Measurements from ENCODE around the gene ALG14. TPM values are rescaled to one million over a fixed set of nuclear protein-coding genes. Genes with fewer than 3 reads are reported as not detected.
A peak's percentile ranks its signal among the peaks of the same experiment; 100 is the strongest.

Gene ALG14
- total RNA-seq, 1 donor from 2014 or later = 4.6 TPM

DNA sequence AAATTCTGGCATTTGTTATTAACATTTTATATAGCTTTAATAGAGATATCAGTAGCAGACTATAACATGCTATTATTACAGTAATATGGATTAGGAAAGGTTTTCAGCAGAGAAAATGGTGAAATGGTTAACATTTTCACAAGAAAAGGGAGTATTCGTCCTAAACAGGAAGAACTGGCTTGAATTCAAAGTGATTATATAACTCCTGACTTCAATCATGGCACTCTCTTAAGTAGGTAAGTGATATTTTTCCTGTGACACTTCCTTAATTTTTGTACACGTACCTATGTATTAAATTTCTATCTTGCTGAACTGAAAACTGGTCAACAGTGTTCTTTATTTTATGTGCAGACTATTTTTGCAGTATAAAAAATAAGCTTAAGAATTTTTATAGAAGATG lies 77.9 kb downstream of the ALG14 start:
- ATAC-seq (peak in 1 of 2 donors; percentile 60), DNase-seq (no peak)
- H3K27ac ChIP-seq = no peak overlapping the region

DNA sequence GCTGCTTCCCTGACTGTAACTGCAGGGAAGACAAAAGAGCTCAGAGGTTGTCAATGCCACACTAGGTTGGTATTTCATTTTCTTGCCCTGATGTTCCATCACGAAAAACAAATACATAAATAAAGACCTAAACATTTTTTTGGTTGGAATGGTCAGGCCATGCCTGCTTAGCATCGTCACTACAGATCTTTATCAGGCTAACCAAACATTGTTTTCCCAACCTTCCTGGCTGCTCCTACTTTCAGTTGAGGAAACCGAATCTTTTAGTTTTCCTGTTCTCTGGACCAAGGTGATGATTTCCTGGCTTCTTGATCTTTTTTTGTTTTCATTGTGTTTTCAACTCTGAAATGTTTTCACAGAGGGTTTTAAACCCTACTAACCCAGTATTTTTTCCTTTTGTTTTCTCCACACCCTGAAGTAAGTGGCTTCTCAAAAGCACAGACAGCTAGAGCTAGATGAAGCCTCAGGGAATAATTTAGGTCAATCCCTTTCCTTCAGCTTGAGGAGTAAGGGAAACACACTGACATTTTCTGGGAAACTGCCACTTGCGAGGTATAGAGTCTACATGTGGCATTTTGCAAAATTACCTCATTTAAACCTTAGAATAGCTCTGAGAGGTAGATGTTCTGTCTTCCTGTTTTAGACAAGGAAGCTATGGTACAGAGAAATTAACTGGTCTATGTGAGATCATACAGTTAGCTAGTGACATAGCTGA lies 78.7 kb downstream of the ALG14 start:
- H3K4me3 ChIP-seq = no peak overlapping the region

More for the DNA sequence above, 77.9 kb downstream of the ALG14 start:
- H3K4me1 ChIP-seq = peaks cover 12% of the 10 kb centered on the region
- H3K9me3 ChIP-seq = no peaks in the 10 kb centered on the region
- intact Hi-C loops (cut with DNase I) = no loop called here
- H3K27me3 ChIP-seq (ENCODE audit: low read depth) = no peaks in the 10 kb centered on the region
- no peaks in the 10 kb centered on the region for H3K36me3 ChIP-seq
- TF ChIP-seq, protein P1, sequence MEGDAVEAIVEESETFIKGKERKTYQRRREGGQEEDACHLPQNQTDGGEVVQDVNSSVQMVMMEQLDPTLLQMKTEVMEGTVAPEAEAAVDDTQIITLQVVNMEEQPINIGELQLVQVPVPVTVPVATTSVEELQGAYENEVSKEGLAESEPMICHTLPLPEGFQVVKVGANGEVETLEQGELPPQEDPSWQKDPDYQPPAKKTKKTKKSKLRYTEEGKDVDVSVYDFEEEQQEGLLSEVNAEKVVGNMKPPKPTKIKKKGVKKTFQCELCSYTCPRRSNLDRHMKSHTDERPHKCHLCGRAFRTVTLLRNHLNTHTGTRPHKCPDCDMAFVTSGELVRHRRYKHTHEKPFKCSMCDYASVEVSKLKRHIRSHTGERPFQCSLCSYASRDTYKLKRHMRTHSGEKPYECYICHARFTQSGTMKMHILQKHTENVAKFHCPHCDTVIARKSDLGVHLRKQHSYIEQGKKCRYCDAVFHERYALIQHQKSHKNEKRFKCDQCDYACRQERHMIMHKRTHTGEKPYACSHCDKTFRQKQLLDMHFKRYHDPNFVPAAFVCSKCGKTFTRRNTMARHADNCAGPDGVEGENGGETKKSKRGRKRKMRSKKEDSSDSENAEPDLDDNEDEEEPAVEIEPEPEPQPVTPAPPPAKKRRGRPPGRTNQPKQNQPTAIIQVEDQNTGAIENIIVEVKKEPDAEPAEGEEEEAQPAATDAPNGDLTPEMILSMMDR (IDR thresholded peaks at IDR 0.05) = no peak
- no peak overlapping the region for H3K4me3 ChIP-seq

DNA sequence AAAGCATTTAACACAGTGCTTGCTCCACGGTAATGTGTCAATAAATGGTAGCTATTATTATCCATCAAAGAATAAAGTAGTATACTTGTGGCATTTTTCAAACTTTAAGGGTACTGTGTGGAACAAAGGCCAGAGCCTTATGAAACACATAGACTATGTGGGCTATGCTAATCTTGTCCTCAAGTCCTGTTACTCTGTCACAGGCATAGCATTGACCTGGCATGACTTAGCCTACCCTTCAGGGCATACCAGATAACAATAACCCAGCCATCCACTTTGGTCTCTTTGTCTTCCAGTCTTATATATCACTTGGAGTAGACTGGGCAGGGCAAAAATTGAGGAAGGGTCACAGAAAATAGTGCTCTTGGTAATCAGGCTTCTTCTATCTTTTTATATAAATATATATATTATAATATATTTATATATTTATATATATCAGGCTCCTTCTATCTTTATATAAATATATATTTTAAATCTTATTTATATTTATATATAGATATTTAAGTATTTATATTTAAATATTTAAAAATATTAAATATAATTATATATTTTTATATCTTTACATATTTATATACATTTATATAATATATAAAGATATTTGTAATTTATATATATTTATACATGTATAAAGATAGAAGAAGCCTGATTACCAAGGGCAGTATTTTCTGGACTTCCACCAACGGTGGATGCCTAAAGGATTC lies 79.7 kb downstream of the ALG14 start:
- intact Hi-C loops (cut with DNase I) = no loop called here
- Histone ChIP-seq H3K36me3 (no peaks in the 10 kb centered on the region), H3K27me3 (ENCODE audit: low read depth) (no peaks in the 10 kb centered on the region), H3K9me3 (no peaks in the 10 kb centered on the region), H3K4me1 (peaks cover 12% of the 10 kb centered on the region), H3K27ac (no peak overlapping the region), H3K4me3 (no peak overlapping the region)
- TF ChIP-seq, protein P1 (IDR thresholded peaks at IDR 0.05) = no peak
- DNase-seq = no peak
- ATAC-seq = no peak

More for the DNA sequence above, 78.7 kb downstream of the ALG14 start:
- DNase-seq = no peak
- intact Hi-C loops (cut with DNase I) = no loop called here
- Histone ChIP-seq H3K27ac (no peak overlapping the region), H3K4me1 (peaks cover 12% of the 10 kb centered on the region), H3K36me3 (no peaks in the 10 kb centered on the region), H3K27me3 (ENCODE audit: low read depth) (no peaks in the 10 kb centered on the region), H3K9me3 (no peaks in the 10 kb centered on the region)
- TF ChIP-seq, protein P1 (IDR thresholded peaks at IDR 0.05) = no peak
- peak in 1 of 2 donors; percentile 18 for ATAC-seq

DNA sequence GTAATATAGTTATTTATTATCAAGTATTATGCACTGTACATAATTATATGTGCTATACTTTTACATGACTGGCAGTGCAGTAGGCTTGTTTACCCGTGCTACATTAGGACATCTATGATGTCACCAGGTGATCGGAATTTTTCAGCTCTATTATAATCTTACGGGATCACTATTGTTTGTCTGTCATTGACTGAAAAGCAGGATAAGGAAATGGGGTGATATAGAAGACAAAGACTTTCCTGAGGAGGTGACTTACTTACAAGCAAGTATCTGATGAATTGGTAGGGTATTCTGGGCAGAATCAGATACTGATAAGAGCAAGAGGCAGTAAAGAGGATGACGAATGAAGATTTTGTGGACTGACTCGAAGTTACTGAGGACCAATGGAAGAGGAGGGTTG lies 80.6 kb downstream of the ALG14 start:
- Histone ChIP-seq H3K4me3 (no peak overlapping the region), H3K27me3 (ENCODE audit: low read depth) (no peaks in the 10 kb centered on the region), H3K4me1 (peaks cover 12% of the 10 kb centered on the region), H3K27ac (no peak overlapping the region), H3K36me3 (no peaks in the 10 kb centered on the region), H3K9me3 (no peaks in the 10 kb centered on the region)
- TF ChIP-seq, protein P1 (IDR thresholded peaks at IDR 0.05) = no peak
- intact Hi-C loops (cut with DNase I) = no loop called here
- no peak for DNase-seq
- no peak for ATAC-seq

DNA sequence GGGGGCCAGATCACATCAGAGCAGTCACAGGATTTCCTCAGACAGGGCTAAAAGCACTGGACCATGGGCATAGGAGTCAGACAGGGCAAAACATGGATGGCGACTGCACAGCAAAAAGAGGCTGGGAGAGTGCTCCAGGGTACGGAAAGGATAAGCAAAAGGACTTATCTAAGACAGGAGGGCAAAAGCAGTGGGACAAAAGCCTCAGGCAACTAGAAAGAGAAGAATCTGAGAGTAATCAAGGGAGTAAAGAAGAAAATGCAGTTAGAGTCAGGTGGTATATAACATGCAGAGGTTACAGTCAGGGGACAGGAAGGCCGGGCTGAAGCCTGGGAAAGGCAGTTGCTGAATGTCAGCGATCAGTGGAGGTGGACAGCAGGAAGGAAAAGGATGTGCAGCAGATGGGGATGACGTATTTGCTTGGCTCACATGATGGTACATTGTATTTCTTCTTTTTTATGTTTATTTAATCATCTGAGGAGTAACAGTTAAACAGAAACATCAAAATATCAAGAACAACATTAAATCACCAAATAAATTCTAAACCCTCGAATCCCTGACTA lies 82.8 kb downstream of the ALG14 start:
- peak in 1 of 2 donors; percentile 37 for ATAC-seq
- Histone ChIP-seq H3K36me3 (no peaks in the 10 kb centered on the region), H3K9me3 (no peaks in the 10 kb centered on the region), H3K27me3 (ENCODE audit: low read depth) (no peaks in the 10 kb centered on the region), H3K4me3 (no peak overlapping the region), H3K4me1 (peaks cover 12% of the 10 kb centered on the region), H3K27ac (peak overlapping the region; percentile 42)
- intact Hi-C loops (cut with DNase I) = no loop called here
- TF ChIP-seq, protein P1 (IDR thresholded peaks at IDR 0.05) = no peak
- DNase-seq = no peak
